Measurements from ENCODE around the gene SULT1A2.

DNA sequence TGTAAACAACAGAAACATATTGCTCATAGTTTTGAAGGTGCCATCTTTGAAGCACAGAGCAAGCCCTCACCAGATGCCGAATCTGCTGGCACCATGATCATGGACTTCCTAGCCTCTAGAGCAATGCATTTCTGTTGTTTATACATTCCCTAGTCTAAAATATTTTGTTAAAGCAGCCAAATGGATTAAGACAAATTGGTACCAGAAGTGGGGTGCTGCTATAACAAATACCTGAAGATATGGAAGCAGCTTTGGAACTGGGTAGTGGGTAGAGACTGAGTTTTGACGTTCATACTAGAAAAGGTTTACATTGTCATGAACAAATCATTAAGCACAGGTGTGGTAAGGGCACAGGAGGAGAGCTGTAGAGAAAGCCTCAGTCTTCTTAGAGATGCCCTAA is 29.6 kb downstream of the SULT1A2 start:
- TF ChIP-seq, protein P1, sequence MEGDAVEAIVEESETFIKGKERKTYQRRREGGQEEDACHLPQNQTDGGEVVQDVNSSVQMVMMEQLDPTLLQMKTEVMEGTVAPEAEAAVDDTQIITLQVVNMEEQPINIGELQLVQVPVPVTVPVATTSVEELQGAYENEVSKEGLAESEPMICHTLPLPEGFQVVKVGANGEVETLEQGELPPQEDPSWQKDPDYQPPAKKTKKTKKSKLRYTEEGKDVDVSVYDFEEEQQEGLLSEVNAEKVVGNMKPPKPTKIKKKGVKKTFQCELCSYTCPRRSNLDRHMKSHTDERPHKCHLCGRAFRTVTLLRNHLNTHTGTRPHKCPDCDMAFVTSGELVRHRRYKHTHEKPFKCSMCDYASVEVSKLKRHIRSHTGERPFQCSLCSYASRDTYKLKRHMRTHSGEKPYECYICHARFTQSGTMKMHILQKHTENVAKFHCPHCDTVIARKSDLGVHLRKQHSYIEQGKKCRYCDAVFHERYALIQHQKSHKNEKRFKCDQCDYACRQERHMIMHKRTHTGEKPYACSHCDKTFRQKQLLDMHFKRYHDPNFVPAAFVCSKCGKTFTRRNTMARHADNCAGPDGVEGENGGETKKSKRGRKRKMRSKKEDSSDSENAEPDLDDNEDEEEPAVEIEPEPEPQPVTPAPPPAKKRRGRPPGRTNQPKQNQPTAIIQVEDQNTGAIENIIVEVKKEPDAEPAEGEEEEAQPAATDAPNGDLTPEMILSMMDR (conservative IDR thresholded peaks at IDR 0.05; ENCODE audit: low read depth, low read length), result no peak
- TF ChIP-seq RAD21 (IDR thresholded peaks at IDR 0.05; ENCODE audit: low read length) (no peak), POLR2A (IDR thresholded peaks at IDR 0.05; ENCODE audit: low read depth, low read length) (no peak), RCOR1 (IDR thresholded peaks at IDR 0.05; ENCODE audit: insufficient replicate concordance, low read length) (no peak)

Data from IMR-90 (cell line).